ENCODE results near the gene STXBP6. TPM values are rescaled to one million over a fixed set of nuclear protein-coding genes. Genes with fewer than 3 reads are reported as not detected.

STXBP6 gene
- total RNA-seq, 1 donor from 2014 or later, result 27.4 TPM

GRCh38 chr14:24881116-24881893, 168.6 kb downstream of the STXBP6 start:
- intact Hi-C loops (cut with DNase I), result no loop called here
- Histone ChIP-seq H3K9me3 (no peaks in the 10 kb centered on the region), H3K4me3 (no peak overlapping the region), H3K36me3 (no peaks in the 10 kb centered on the region), H3K27ac (no peak overlapping the region), H3K4me1 (no peaks in the 10 kb centered on the region), H3K27me3 (no peaks in the 10 kb centered on the region)
- no peak for ATAC-seq
- no peak for DNase-seq
- TF ChIP-seq CTCF (IDR thresholded peaks at IDR 0.05), result no peak

- H3K9me3 ChIP-seq, result no peaks in the 10 kb centered on the region
- intact Hi-C loops (cut with DNase I), result no loop called here
- no peaks in the 10 kb centered on the region for H3K4me1 ChIP-seq
- H3K27me3 ChIP-seq, result no peaks in the 10 kb centered on the region
- ATAC-seq (no peak), DNase-seq (no peak)
- TF ChIP-seq CTCF (IDR thresholded peaks at IDR 0.05), result no peak
- H3K36me3 ChIP-seq, result no peaks in the 10 kb centered on the region
- no peak overlapping the region for H3K27ac ChIP-seq
- no peak overlapping the region for H3K4me3 ChIP-seq
Measured at GRCh38 chr14:24880689-24881088, 169.3 kb downstream of the STXBP6 start.

GRCh38 chr14:24879661-24880386, 170.1 kb downstream of the STXBP6 start:
- H3K9me3 ChIP-seq, result no peaks in the 10 kb centered on the region
- ATAC-seq, result no peak
- H3K27me3 ChIP-seq, result no peaks in the 10 kb centered on the region
- intact Hi-C loops (cut with DNase I), result no loop called here
- no peak for DNase-seq
- TF ChIP-seq CTCF (IDR thresholded peaks at IDR 0.05), result no peak
- H3K36me3 ChIP-seq, result no peaks in the 10 kb centered on the region
- no peaks in the 10 kb centered on the region for H3K4me1 ChIP-seq
- no peak overlapping the region for H3K27ac ChIP-seq
- H3K4me3 ChIP-seq, result no peak overlapping the region

- H3K4me3 ChIP-seq, result no peak overlapping the region
- no peaks in the 10 kb centered on the region for H3K4me1 ChIP-seq
- DNase-seq (no peak), ATAC-seq (no peak)
- H3K9me3 ChIP-seq, result no peaks in the 10 kb centered on the region
- no peak for TF ChIP-seq CTCF (IDR thresholded peaks at IDR 0.05)
- intact Hi-C loops (cut with DNase I), result no loop called here
- no peaks in the 10 kb centered on the region for H3K27me3 ChIP-seq
- no peaks in the 10 kb centered on the region for H3K36me3 ChIP-seq
- H3K27ac ChIP-seq, result no peak overlapping the region
Measured at GRCh38 chr14:24876996-24877395, 173.0 kb downstream of the STXBP6 start.

- peak; percentile 65 for ATAC-seq
- Histone ChIP-seq H3K4me3 (no peak overlapping the region), H3K9me3 (no peaks in the 10 kb centered on the region), H3K27me3 (no peaks in the 10 kb centered on the region), H3K4me1 (no peaks in the 10 kb centered on the region), H3K27ac (no peak overlapping the region), H3K36me3 (no peaks in the 10 kb centered on the region)
- no peak for TF ChIP-seq CTCF (IDR thresholded peaks at IDR 0.05)
- no peak for DNase-seq
- intact Hi-C loops (cut with DNase I), result no loop called here
Measured at GRCh38 chr14:24875991-24876878, 173.7 kb downstream of the STXBP6 start.
